Upper lobe of right lung (tissue), 1 donor: Measurements from ENCODE around the gene FDPS. TPM values are rescaled to one million over a fixed set of nuclear protein-coding genes. Genes with fewer than 3 reads are reported as not detected.

Experiments used
- ATAC-seq: fragments of 200-7000 bp; cut with Tn5 transposase; one replicate; pipeline ENCODE4 v1.9.1; 2020; ENCODE audit warnings: mild to moderate bottlenecking, moderate library complexity
- DNase-seq: peaks from one replicate; pipeline ENCODE4 v3.0.0-alpha.2; 2020
- H3K27ac ChIP-seq: fragments of 200-600 bp; one replicate; pipeline ENCODE4 v1.8.0; 2022
- H3K27me3 ChIP-seq: fragments of 200-600 bp; one replicate; pipeline ENCODE4 v1.8.0; 2022; ENCODE audit warnings: mild to moderate bottlenecking
- H3K36me3 ChIP-seq: fragments of 200-600 bp; one replicate; pipeline ENCODE4 v1.8.0; 2022
- H3K4me1 ChIP-seq: fragments of 200-600 bp; one replicate; pipeline ENCODE4 v1.8.0; 2022
- H3K4me3 ChIP-seq: fragments of 200-600 bp; one replicate; pipeline ENCODE4 v1.8.0; 2022; ENCODE audit warnings: mild to moderate bottlenecking
- H3K9me3 ChIP-seq: fragments of 200-600 bp; one replicate; pipeline ENCODE4 v1.8.0; 2022
- CTCF ChIP-seq: fragments of 200-600 bp; IDR thresholded peaks from one replicate; pipeline ENCODE4 v1.8.0; 2022; ENCODE audit warnings: antibody characterized with exemption
- intact Hi-C: fragments of 100-400 bp; cut with DNase I; formaldehyde crosslinking; loops from one replicate; pipeline ENCODE4 v1.11.0; 2022
- total RNA-seq: library from RNA; stranded (reverse); fragmentation: NEBNext Ultra II Directional; extraction: Animal tissue kit (Norgen Biotek cat#: 25700); gene quantifications from one replicate; pipeline ENCODE4 v1.2.1, GENCODE V29; 2021
- donor health status: DM: no; HTN: yes; CAD: no; lungs with severe emphysema.

Gene FDPS
- total RNA-seq, 1 donor from 2014 or later, result 225 TPM

- peaks cover 68% of the 10 kb centered on the region for H3K36me3 ChIP-seq
- H3K4me1 ChIP-seq, result peaks cover 19% of the 10 kb centered on the region
- H3K9me3 ChIP-seq, result no peaks in the 10 kb centered on the region
- ATAC-seq (no peak), DNase-seq (no peak)
- no peak for TF ChIP-seq CTCF
- H3K27ac ChIP-seq, result no peak overlapping the region
- no peaks in the 10 kb centered on the region for H3K27me3 ChIP-seq
- H3K4me3 ChIP-seq, result no peak overlapping the region
- intact Hi-C loops, result no loop called here
Measured at GRCh38 chr1:155316922-155317321, 8.3 kb downstream of the FDPS start.

GRCh38 chr1:155318082-155318481, 9.4 kb downstream of the FDPS start:
- H3K27ac ChIP-seq, result no peak overlapping the region
- H3K9me3 ChIP-seq, result no peaks in the 10 kb centered on the region
- peaks cover 58% of the 10 kb centered on the region for H3K36me3 ChIP-seq
- no peak for TF ChIP-seq CTCF
- no peak overlapping the region for H3K4me3 ChIP-seq
- DNase-seq, result no peak
- H3K27me3 ChIP-seq, result no peaks in the 10 kb centered on the region
- H3K4me1 ChIP-seq, result peaks cover 26% of the 10 kb centered on the region
- no peak for ATAC-seq
- intact Hi-C loops, result no loop called here

DNA sequence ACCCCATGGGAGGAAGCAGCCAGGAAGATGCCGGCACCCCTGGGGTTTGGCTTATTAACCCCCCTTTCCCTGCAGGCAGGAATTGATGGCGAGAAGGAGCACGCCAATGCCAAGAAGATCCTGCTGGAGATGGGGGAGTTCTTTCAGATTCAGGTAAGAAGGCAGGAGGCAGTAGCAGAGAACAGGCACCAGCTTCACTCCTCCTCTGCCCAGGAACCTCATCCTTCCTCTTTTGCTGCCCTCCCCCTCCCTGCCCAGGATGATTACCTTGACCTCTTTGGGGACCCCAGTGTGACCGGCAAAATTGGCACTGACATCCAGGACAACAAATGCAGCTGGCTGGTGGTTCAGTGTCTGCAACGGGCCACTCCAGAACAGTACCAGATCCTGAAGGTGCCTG, 10.9 kb downstream of the FDPS start:
- no peak for DNase-seq
- peaks cover 26% of the 10 kb centered on the region for H3K4me1 ChIP-seq
- no peak overlapping the region for H3K27ac ChIP-seq
- no peak overlapping the region for H3K4me3 ChIP-seq
- H3K36me3 ChIP-seq, result peaks cover 44% of the 10 kb centered on the region
- TF ChIP-seq CTCF, result no peak
- H3K9me3 ChIP-seq, result no peaks in the 10 kb centered on the region
- ATAC-seq, result no peak
- no peaks in the 10 kb centered on the region for H3K27me3 ChIP-seq
- intact Hi-C loops, result no loop called here

DNA sequence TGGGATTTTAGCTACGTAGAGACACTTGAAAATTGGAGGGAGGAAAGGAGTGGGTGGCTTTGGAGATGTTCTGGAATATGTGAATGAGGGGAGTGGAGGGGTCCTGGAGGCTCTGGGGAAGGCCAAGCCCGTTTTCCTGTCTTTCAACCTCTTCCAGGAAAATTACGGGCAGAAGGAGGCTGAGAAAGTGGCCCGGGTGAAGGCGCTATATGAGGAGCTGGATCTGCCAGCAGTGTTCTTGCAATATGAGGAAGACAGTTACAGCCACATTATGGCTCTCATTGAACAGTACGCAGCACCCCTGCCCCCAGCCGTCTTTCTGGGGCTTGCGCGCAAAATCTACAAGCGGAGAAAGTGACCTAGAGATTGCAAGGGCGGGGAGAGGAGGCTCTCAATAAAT, 11.6 kb downstream of the FDPS start:
- Histone ChIP-seq H3K4me1 (peaks cover 29% of the 10 kb centered on the region), H3K27ac (peak overlapping the region; percentile 51), H3K27me3 (no peaks in the 10 kb centered on the region), H3K4me3 (peak overlapping the region; percentile 76), H3K9me3 (no peaks in the 10 kb centered on the region), H3K36me3 (peaks cover 38% of the 10 kb centered on the region)
- no peak for DNase-seq
- no peak for ATAC-seq
- TF ChIP-seq CTCF, result no peak
- intact Hi-C loops, result loop anchor here (10.0 kb wide), 1 partner anchor 65 kb away; the partner anchor contains the start of gene ENTREP3

GRCh38 chr1:155320661-155321617, 12.3 kb downstream of the FDPS start, which contains the start of gene RUSC1:
Gene RUSC1, plus strand, starts transcription at chr1:155320894. Its CDS starts 880 bp downstream, at chr1:155321774.
- H3K4me3 ChIP-seq, result peak within 1 kb of the TSS; percentile 76
- TF ChIP-seq CTCF, result no peak
- H3K4me1 ChIP-seq, result peaks cover 36% of the 10 kb centered on the region
- H3K9me3 ChIP-seq, result no peaks in the 10 kb centered on the region
- DNase-seq (peak; percentile 86), ATAC-seq (peak; percentile 2)
- H3K27me3 ChIP-seq, result no peaks in the 10 kb centered on the region
- H3K27ac ChIP-seq, result peak within 1 kb of the TSS; percentile 51
- H3K36me3 ChIP-seq, result peaks cover 34% of the 10 kb centered on the region
- intact Hi-C loops, result loop anchor here (10.0 kb wide), 1 partner anchor 66 kb away; the partner anchor contains the start of gene ENTREP3
